Measurements from ENCODE around the gene ZNF408.

DNA sequence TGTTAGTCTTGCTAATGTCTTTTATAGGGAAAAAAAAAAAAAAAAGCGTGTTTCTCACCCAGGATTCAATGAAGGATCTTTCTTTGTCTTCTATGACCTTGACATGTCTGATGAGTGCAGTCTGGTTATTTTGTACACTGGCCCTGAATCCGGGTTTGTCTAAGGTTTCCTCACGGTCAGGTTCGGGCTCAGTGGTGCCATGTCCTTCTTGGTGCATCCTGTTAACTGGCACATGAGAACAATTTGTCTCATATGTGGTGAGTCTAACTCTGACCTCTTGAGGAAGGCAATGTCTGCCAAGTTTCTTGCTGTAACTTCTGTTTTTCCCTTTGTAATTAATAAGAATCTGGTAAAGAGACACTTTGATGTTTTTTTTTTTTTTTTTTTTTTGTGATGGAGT lies 30.7 kb downstream of the ZNF408 start:
- TF ChIP-seq POLR2A (IDR thresholded peaks at IDR 0.05) (no peak), CTCF (IDR thresholded peaks at IDR 0.05) (no peak)
